Smooth muscle cell (in vitro differentiated cells): ENCODE measurements around the gene BCHE. TPM values are rescaled to one million over a fixed set of nuclear protein-coding genes. Genes with fewer than 3 reads are reported as not detected.

Experiments
- DNase-seq: peaks from one replicate; lab custom pipeline; 2025; ENCODE audit not compliant: unreplicated experiment; lab: John Stamatoyannopoulos, UW
- H2AFZ ChIP-seq: fragments of 200-600 bp; sonication (generic); 2 replicates; pipeline ENCODE4 v1.6.0; 2016; ENCODE audit warnings: antibody characterized with exemption, low read depth, mild to moderate bottlenecking
- H3F3A ChIP-seq: fragments of 200-600 bp; sonication (generic); 2 replicates; pipeline ENCODE4 v1.6.0; 2017; ENCODE audit warnings: antibody characterized with exemption, low read depth
- H3K27ac ChIP-seq: fragments of 200-600 bp; sonication (generic); 2 replicates; pipeline ENCODE4 v1.5.1; 2016; ENCODE audit warnings: low read depth, mild to moderate bottlenecking
- H3K27me3 ChIP-seq: fragments of 200-600 bp; sonication (generic); 2 replicates; pipeline ENCODE4 v1.6.1; 2016; ENCODE audit warnings: low read depth, mild to moderate bottlenecking
- H3K36me3 ChIP-seq: fragments of 200-600 bp; sonication (generic); 2 replicates; pipeline ENCODE4 v1.5.1; 2016; ENCODE audit warnings: low read depth
- H3K4me1 ChIP-seq: fragments of 200-600 bp; sonication (generic); 2 replicates; pipeline ENCODE4 v1.5.1; 2016; ENCODE audit warnings: low read depth
- H3K4me2 ChIP-seq: fragments of 200-600 bp; sonication (generic); 2 replicates; pipeline ENCODE4 v1.6.0; 2016; ENCODE audit warnings: mild to moderate bottlenecking
- H3K4me3 ChIP-seq: fragments of 200-600 bp; sonication (generic); 2 replicates; pipeline ENCODE4 v1.5.1; 2016; ENCODE audit warnings: mild to moderate bottlenecking
- H3K79me2 ChIP-seq: fragments of 200-600 bp; sonication (generic); 2 replicates; pipeline ENCODE4 v1.6.0; 2016; ENCODE audit warnings: low read depth, mild to moderate bottlenecking
- H3K9ac ChIP-seq: fragments of 200-600 bp; sonication (generic); 2 replicates; pipeline ENCODE4 v1.6.0; 2016; ENCODE audit warnings: low read depth
- H3K9me3 ChIP-seq: fragments of 200-600 bp; sonication (generic); replicated peaks from 2 replicates; pipeline ENCODE4 v1.5.1; 2016; ENCODE audit warnings: low read depth
- H4K20me1 ChIP-seq: fragments of 200-600 bp; sonication (generic); 2 replicates; pipeline ENCODE4 v1.6.0; 2016; ENCODE audit warnings: low read depth
- CTCF ChIP-seq: fragments of 200-600 bp; sonication (generic); IDR thresholded peaks from 2 replicates; pipeline ENCODE4 v1.5.1; 2017; ENCODE audit warnings: borderline replicate concordance, mild to moderate bottlenecking, antibody characterized with exemption; ENCODE audit not compliant: insufficient read depth, poor library complexity, severe bottlenecking
- WGBS: methylation state at CpG from one replicate; pipeline ENCODE4 v1.1.7; 2016; ENCODE audit warnings: low lambda C conversion rate; 5-methylcytosine and 5-hydroxymethylcytosine counted together
- polyA plus RNA-seq: library from polyadenylated mRNA; unstranded; fragments of >200 nt; fragmentation: Nextera tagmentation; extraction: Ambion mirVana; gene quantifications from 2 replicates; pipeline ENCODE4 v1.2.1, GENCODE V29; 2016
- total RNA-seq: library from RNA; depleted of rRNA; stranded (reverse); fragments of >200 nt; gene quantifications from 2 replicates; pipeline ENCODE4 v1.2.3, GENCODE V29; 2014

BCHE gene
- total and polyA plus RNA-seq, 2 experiments from 2014 or later: 0.22 TPM; not detected in 1

- no peak for DNase-seq
- no peaks in the 10 kb centered on the region for H3K79me2 ChIP-seq
- H3K9ac ChIP-seq: no peak overlapping the region
- H3K4me3 ChIP-seq: no peak overlapping the region
- H3F3A ChIP-seq: no peaks in the 10 kb centered on the region
- H3K4me1 ChIP-seq: no peaks in the 10 kb centered on the region
- H3K27me3 ChIP-seq: no peaks in the 10 kb centered on the region
- 49% methylated on average over 2 of the region's 2 CpGs for WGBS
- H3K36me3 ChIP-seq: no peaks in the 10 kb centered on the region
- no peak overlapping the region for H2AFZ ChIP-seq
- no peaks in the 10 kb centered on the region for H4K20me1 ChIP-seq
- no peak overlapping the region for H3K27ac ChIP-seq
- no peak overlapping the region for H3K4me2 ChIP-seq
- no peak for TF ChIP-seq CTCF
- H3K9me3 ChIP-seq: no peaks in the 10 kb centered on the region
Observed at GRCh38 chr3:165778891-165779290, 58.3 kb downstream of the BCHE start.

- no peaks in the 10 kb centered on the region for H3F3A ChIP-seq
- H3K9me3 ChIP-seq: no peaks in the 10 kb centered on the region
- no peaks in the 10 kb centered on the region for H3K4me1 ChIP-seq
- no peaks in the 10 kb centered on the region for H3K27me3 ChIP-seq
- no peak for DNase-seq
- H3K79me2 ChIP-seq: no peaks in the 10 kb centered on the region
- no peak for TF ChIP-seq CTCF
- H3K9ac ChIP-seq: no peak overlapping the region
- H2AFZ ChIP-seq: no peak overlapping the region
- H4K20me1 ChIP-seq: no peaks in the 10 kb centered on the region
- H3K4me2 ChIP-seq: no peak overlapping the region
- no peaks in the 10 kb centered on the region for H3K36me3 ChIP-seq
- H3K27ac ChIP-seq: no peak overlapping the region
- no peak overlapping the region for H3K4me3 ChIP-seq
Observed at GRCh38 chr3:165778456-165778855, 58.8 kb downstream of the BCHE start.

- Histone ChIP-seq H2AFZ (no peak overlapping the region), H3K36me3 (no peaks in the 10 kb centered on the region), H3K27ac (no peak overlapping the region), H4K20me1 (no peaks in the 10 kb centered on the region), H3K4me1 (no peaks in the 10 kb centered on the region), H3K4me2 (no peak overlapping the region), H3K9ac (no peak overlapping the region), H3K79me2 (no peaks in the 10 kb centered on the region), H3F3A (no peaks in the 10 kb centered on the region), H3K9me3 (no peaks in the 10 kb centered on the region), H3K4me3 (no peak overlapping the region), H3K27me3 (no peaks in the 10 kb centered on the region)
- WGBS: 89% methylated on average over 3 of the region's 3 CpGs
- TF ChIP-seq CTCF: no peak
- no peak for DNase-seq
Observed at GRCh38 chr3:165775824-165776223, 61.4 kb downstream of the BCHE start.

GRCh38 chr3:165770781-165771180 lies 66.4 kb downstream of the BCHE start:
- Histone ChIP-seq H3K27ac (no peak overlapping the region), H3K4me1 (no peaks in the 10 kb centered on the region), H3K4me2 (no peak overlapping the region), H3K36me3 (no peaks in the 10 kb centered on the region), H3K27me3 (no peaks in the 10 kb centered on the region), H4K20me1 (no peaks in the 10 kb centered on the region), H3K4me3 (no peak overlapping the region), H3K79me2 (no peaks in the 10 kb centered on the region), H3F3A (no peaks in the 10 kb centered on the region), H3K9me3 (no peaks in the 10 kb centered on the region), H3K9ac (no peak overlapping the region), H2AFZ (no peak overlapping the region)
- DNase-seq: no peak
- WGBS: 67% methylated on average over 3 of the region's 3 CpGs
- TF ChIP-seq CTCF: no peak
